Measurements from ENCODE around the gene IDH2. TPM values are rescaled to one million over a fixed set of nuclear protein-coding genes. Genes with fewer than 3 reads are reported as not detected.
"Not testable (repeated sequence)": the region's sequence is repeated elsewhere in the genome, so short reads cannot be mapped to it uniquely, and the experiment has no call there.

Gene IDH2
- total RNA-seq, 1 donor from 2014 or later, result 49.1 TPM

- Mint-ChIP-seq H3K4me3 (no peak overlapping the region), H3K4me1 (peaks cover 8% of the 10 kb centered on the region), H3K36me3 (ENCODE audit: low read depth) (peaks cover 47% of the 10 kb centered on the region), H3K27me3 (no peaks in the 10 kb centered on the region), H3K9me3 (no peaks in the 10 kb centered on the region), H3K27ac (no peak overlapping the region)
- peak; percentile 97 for ATAC-seq (ENCODE audit: low read depth)
- CTCF ChIA-PET, result interaction anchor here (0.6 to 3.2 kb wide), 25 partner anchors 10 to 311 kb away, joined by 3 to 43 read pairs (median 5); partner anchors contain the start of genes AP3S2, ARPIN and ZNF710
- TF ChIP-seq CTCF (IDR thresholded peaks at IDR 0.05), result peak; percentile 46
- POLR2A ChIA-PET, result interaction anchor here (0.6 to 5.7 kb wide), 8 partner anchors 11 to 184 kb away, joined by 3 to 51 read pairs (median 4); partner anchors contain the start of genes AP3S2 and ZNF710
- intact Hi-C loops (cut with micrococcal nuclease), result loop anchor here (1.0 to 5.0 kb wide), 8 partner anchors 12 to 331 kb away; no protein-coding TSS in a partner anchor
- peak; percentile 53 for DNase-seq
Observed at GRCh38 chr15:90071220-90071807, 31.0 kb downstream of the IDH2 start.

GRCh38 chr15:90070623-90071022, 31.6 kb downstream of the IDH2 start:
- CTCF ChIA-PET, result interaction anchor here (0.6 to 3.2 kb wide), 20 partner anchors 9 to 310 kb away, joined by 3 to 43 read pairs (median 7); partner anchors contain the start of genes AP3S2 and ZNF710
- H3K4me1 Mint-ChIP-seq, result peaks cover 11% of the 10 kb centered on the region
- not testable (repeated sequence) for ATAC-seq (ENCODE audit: low read depth); H3K27ac Mint-ChIP-seq; H3K9me3 Mint-ChIP-seq; H3K27me3 Mint-ChIP-seq; H3K4me3 Mint-ChIP-seq; DNase-seq
- H3K36me3 Mint-ChIP-seq (ENCODE audit: low read depth), result peaks cover 40% of the 10 kb centered on the region
- intact Hi-C loops (cut with micrococcal nuclease), result loop anchor here (1.0 to 5.0 kb wide), 8 partner anchors 11 to 330 kb away; no protein-coding TSS in a partner anchor
- POLR2A ChIA-PET, result interaction anchor here (0.7 to 5.7 kb wide), 6 partner anchors 12 to 158 kb away, joined by 3 to 51 read pairs (median 6); partner anchors contain the start of gene ZNF710

DNA sequence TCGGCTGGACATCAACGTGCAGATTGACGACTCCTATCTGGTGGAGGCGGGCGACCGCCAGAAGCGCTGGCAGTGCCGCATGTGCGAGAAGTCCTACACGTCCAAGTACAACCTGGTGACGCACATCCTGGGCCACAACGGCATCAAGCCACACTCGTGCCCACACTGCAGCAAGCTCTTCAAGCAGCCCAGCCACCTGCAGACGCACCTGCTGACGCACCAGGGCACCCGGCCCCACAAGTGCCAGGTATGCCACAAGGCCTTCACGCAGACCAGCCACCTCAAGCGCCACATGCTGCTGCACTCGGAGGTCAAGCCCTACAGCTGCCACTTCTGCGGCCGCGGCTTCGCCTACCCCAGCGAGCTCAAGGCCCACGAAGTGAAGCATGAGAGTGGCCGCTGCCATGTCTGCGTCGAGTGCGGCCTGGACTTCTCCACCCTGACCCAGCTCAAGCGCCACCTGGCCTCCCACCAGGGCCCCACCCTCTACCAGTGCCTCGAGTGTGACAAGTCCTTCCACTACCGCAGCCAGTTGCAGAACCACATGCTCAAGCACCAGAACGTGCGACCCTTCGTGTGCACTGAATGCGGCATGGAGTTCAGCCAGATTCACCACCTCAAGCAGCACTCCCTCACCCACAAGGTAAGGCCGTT, 34.2 kb downstream of the IDH2 start:
- Mint-ChIP-seq H3K4me3 (no peak overlapping the region), H3K27me3 (no peaks in the 10 kb centered on the region), H3K4me1 (peaks cover 37% of the 10 kb centered on the region), H3K36me3 (ENCODE audit: low read depth) (peaks cover 25% of the 10 kb centered on the region), H3K9me3 (no peaks in the 10 kb centered on the region), H3K27ac (no peak overlapping the region)
- CTCF ChIA-PET, result interaction anchor here (0.5 to 1.4 kb wide), 6 partner anchors 18 to 307 kb away, joined by 3 to 4 read pairs (median 3); no protein-coding TSS in a partner anchor
- DNase-seq, result no peak
- no peak for ATAC-seq (ENCODE audit: low read depth)
- POLR2A ChIA-PET, result interaction anchor here (0.6 to 5.7 kb wide), 3 partner anchors 21 to 140 kb away, joined by 3 to 51 read pairs (median 6); partner anchors contain the start of gene ZNF710
- no peak for TF ChIP-seq CTCF (IDR thresholded peaks at IDR 0.05)
- intact Hi-C loops (cut with micrococcal nuclease), result no loop called here

DNA sequence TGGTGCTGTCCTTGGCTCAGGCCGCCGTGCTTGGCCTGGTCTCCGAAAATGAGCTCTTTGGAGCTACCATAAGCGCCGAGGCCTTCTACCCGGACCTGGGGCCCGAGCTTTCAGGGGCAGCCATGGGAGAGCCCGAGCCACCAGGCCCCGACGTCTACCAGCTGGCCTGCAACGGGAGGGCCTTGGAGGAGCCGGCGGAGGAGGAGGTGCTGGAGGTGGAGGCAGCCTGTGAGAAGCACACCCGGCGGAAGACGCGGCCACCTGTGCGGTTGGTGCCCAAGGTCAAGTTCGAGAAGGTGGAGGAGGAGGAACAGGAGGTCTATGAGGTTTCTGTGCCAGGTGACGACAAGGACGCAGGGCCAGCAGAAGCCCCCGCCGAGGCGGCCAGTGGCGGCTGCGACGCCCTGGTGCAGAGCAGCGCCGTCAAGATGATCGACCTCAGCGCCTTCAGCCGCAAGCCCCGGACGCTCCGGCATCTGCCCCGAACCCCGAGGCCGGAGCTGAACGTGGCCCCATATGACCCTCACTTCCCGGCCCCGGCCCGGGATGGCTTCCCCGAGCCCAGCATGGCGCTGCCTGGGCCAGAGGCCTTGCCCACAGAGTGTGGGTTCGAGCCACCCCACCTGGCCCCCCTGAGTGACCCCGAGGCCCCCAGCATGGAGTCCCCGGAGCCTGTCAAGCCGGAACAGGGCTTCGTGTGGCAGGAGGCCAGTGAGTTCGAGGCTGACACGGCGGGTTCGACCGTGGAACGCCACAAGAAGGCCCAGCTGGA, 34.9 kb downstream of the IDH2 start:
- no peak for ATAC-seq (ENCODE audit: low read depth)
- H3K27me3 Mint-ChIP-seq, result no peaks in the 10 kb centered on the region
- no peak overlapping the region for H3K4me3 Mint-ChIP-seq
- H3K27ac Mint-ChIP-seq, result no peak overlapping the region
- DNase-seq, result no peak
- no peaks in the 10 kb centered on the region for H3K9me3 Mint-ChIP-seq
- TF ChIP-seq CTCF (IDR thresholded peaks at IDR 0.05), result no peak
- H3K4me1 Mint-ChIP-seq, result peaks cover 44% of the 10 kb centered on the region
- intact Hi-C loops (cut with micrococcal nuclease), result no loop called here
- ChIA-PET POLR2A (interaction anchor here (0.6 to 5.7 kb wide), 3 partner anchors 20 to 141 kb away, joined by 3 to 51 read pairs (median 6); partner anchors contain the start of gene ZNF710), CTCF (interaction anchor here (1.0 to 1.4 kb wide), 2 partner anchors 19 to 306 kb away, joined by 3 to 4 read pairs; no protein-coding TSS in a partner anchor)
- peaks cover 22% of the 10 kb centered on the region for H3K36me3 Mint-ChIP-seq (ENCODE audit: low read depth)

DNA sequence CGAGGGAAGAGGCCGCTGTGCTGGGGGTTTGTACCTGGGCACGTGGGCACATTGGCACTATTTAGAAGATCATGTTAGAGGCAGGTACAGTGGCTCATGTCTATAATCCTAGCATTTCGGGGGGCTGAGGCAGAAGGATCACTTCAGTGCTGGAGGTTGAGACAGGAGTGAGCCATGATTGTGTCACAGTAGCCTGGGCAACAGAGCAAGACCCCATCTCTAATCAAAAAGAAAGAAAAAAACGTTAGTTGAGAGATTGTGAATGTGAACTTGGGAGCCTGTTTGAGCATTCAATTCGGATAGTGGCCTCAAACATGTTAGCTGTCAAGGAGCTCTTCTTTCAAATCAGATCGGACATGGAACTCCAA, 36.6 kb downstream of the IDH2 start:
- DNase-seq (no peak), ATAC-seq (ENCODE audit: low read depth) (no peak)
- peaks cover 53% of the 10 kb centered on the region for H3K4me1 Mint-ChIP-seq
- intact Hi-C loops (cut with micrococcal nuclease), result no loop called here
- no peaks in the 10 kb centered on the region for H3K9me3 Mint-ChIP-seq
- H3K27ac Mint-ChIP-seq, result no peak overlapping the region
- no peak for TF ChIP-seq CTCF (IDR thresholded peaks at IDR 0.05)
- no peak overlapping the region for H3K4me3 Mint-ChIP-seq
- H3K27me3 Mint-ChIP-seq, result no peaks in the 10 kb centered on the region
- H3K36me3 Mint-ChIP-seq (ENCODE audit: low read depth), result peaks cover 18% of the 10 kb centered on the region
- CTCF ChIA-PET, result interaction anchor here (0.6 kb wide), 1 partner anchor 20 kb away, joined by 3 read pairs; no protein-coding TSS in a partner anchor
- POLR2A ChIA-PET, result interaction anchor here (1.7 to 2.0 kb wide), 2 partner anchors 18 to 172 kb away, joined by 4 to 6 read pairs; partner anchors contain the start of gene AP3S2

Measured in activated B cell treated with CpG ODN at 0.5 μM for 24 hours (primary cell).